Measurements from ENCODE around the gene LTBP1.
"Not testable (repeated sequence)": the region's sequence is repeated elsewhere in the genome, so short reads cannot be mapped to it uniquely, and the experiment has no call there.

Gene LTBP1

GRCh38 chr2:33160191-33160590 lies 213.4 kb downstream of the LTBP1 start:
- no peak for DNase-seq

- DNase-seq = no peak
Observed at GRCh38 chr2:33166287-33166881, 219.6 kb downstream of the LTBP1 start.

- DNase-seq = no peak
Observed at GRCh38 chr2:33167622-33168245, 221.0 kb downstream of the LTBP1 start.

- DNase-seq = no peak
Observed at GRCh38 chr2:33168425-33168824, 221.7 kb downstream of the LTBP1 start.

- no peak for DNase-seq
Observed at GRCh38 chr2:33168922-33169321, 222.2 kb downstream of the LTBP1 start.

- not testable (repeated sequence) for DNase-seq
Observed at GRCh38 chr2:33170251-33170650, 223.5 kb downstream of the LTBP1 start.

GRCh38 chr2:33177627-33178026 lies 230.9 kb downstream of the LTBP1 start:
- no peak for DNase-seq

- no peak for DNase-seq
Observed at GRCh38 chr2:33178209-33178608, 231.5 kb downstream of the LTBP1 start.

- no peak for DNase-seq
Observed at GRCh38 chr2:33180915-33181314, 234.2 kb downstream of the LTBP1 start.

GRCh38 chr2:33181466-33181865 lies 234.7 kb downstream of the LTBP1 start:
- DNase-seq = no peak

GRCh38 chr2:33184041-33184440 lies 237.3 kb downstream of the LTBP1 start:
- no peak for DNase-seq

- no peak for DNase-seq
Observed at GRCh38 chr2:33186937-33187336, 240.2 kb downstream of the LTBP1 start.

- DNase-seq = no peak
Observed at GRCh38 chr2:33188799-33189198, 242.0 kb downstream of the LTBP1 start.

- DNase-seq = no peak
Observed at GRCh38 chr2:33190393-33190937, 243.7 kb downstream of the LTBP1 start.

- no peak for DNase-seq
Observed at GRCh38 chr2:33195891-33196290, 249.1 kb downstream of the LTBP1 start.

GRCh38 chr2:33196700-33197099 lies 249.9 kb downstream of the LTBP1 start:
- DNase-seq = no peak

- no peak for DNase-seq
Observed at GRCh38 chr2:33197198-33197938, 250.6 kb downstream of the LTBP1 start.

- DNase-seq = no peak
Observed at GRCh38 chr2:33202641-33203522, 256.1 kb downstream of the LTBP1 start.

- DNase-seq = no peak
Observed at GRCh38 chr2:33204945-33205344, 258.2 kb downstream of the LTBP1 start.

- DNase-seq = no peak
Observed at GRCh38 chr2:33205693-33206434, 259.1 kb downstream of the LTBP1 start.

- no peak for DNase-seq
Observed at GRCh38 chr2:33207151-33207740, 260.5 kb downstream of the LTBP1 start.

GRCh38 chr2:33208400-33208799 lies 261.6 kb downstream of the LTBP1 start:
- no peak for DNase-seq
